Fibroblast of upper back skin (primary cell): Measurements from ENCODE around the gene HOXD13.

Source experiments
- DNase-seq: peaks from one replicate; pipeline ENCODE4 v3.0.0-alpha.2; 2013

The HOXD13 gene

DNA sequence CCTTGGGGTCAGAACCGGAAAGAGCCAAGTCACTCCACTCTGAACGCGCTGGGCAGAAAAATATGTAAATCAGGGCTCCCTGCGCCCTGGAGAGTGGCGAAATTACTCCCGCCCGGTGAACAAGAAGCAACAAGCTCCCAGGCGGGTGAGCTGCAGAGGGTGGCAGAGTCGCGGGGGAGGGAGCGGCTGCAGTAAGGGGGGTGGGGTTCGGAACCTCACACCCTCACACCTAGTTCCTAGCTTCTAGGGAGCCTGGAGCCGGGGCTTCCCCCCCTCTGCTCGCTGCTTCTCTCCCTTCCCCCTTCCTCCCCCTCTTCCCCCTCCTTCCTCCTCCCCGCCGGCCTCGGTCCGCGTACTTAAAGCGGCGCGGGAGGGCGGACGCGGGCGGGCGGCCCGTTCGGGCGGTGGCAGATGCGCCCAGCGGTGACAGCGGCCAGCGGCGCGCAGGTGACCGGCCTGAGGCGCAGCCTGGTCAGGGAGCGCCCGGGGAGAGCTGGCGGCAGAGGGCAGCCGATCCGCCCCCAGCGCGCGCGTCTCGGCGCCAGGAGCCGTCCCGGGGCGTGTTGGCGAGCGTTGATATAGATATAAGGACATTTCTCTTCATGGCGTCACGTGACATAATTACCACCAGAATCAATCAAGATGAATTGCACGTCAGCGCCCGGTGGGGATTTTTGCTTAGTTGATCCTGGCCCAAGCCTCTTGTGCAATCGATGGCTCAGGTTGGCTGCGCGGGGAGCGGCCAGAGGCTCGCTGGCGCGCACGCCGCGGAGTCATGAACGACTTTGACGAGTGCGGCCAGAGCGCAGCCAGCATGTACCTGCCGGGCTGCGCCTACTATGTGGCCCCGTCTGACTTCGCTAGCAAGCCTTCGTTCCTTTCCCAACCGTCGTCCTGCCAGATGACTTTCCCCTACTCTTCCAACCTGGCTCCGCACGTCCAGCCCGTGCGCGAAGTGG is 14.3 kb downstream of the HOXD13 start, which contains the start of gene HOXD11:
HOXD11 (plus strand) TSS at position 700 of the 959 bp plus-strand sequence; CDS start at position 776, 76 bp downstream.
- DNase-seq = peak; percentile 63

- no peak for DNase-seq
Measured at GRCh38 chr2:176107731-176108181, 15.2 kb downstream of the HOXD13 start.

DNA sequence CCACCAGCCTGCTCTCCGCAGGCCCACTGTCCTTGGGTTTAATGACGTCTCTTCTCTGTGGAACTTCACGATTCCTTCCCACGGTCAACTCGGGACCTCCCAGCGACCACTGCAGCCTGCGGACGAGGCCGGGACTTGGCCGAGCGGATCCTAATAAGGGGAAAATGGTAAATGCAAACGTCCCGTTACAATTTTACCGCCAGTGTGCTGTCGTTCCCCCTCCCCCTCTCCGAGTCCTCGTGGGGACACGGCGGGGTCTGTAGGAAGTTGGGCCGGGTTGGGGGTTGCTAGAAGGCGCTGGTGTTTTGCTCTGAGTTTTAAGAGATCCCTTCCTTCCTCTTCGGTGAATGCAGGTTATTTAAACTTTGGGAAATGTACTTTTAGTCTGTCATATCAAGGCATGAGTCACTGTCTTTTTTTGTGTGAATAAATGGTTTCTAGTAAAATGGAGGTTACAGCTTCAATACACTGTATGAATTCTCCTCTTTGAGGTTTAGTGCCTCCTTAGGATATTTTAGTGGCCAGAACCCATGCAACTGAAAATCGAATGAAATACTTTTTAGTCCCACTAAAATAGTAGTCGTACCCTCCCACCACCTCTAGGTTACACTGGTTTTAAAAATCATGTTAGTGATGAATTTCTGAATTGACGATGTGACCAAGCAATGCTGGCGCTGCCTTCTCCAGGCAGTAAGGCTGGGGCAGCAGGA is 16.8 kb downstream of the HOXD13 start:
- no peak for DNase-seq

DNA sequence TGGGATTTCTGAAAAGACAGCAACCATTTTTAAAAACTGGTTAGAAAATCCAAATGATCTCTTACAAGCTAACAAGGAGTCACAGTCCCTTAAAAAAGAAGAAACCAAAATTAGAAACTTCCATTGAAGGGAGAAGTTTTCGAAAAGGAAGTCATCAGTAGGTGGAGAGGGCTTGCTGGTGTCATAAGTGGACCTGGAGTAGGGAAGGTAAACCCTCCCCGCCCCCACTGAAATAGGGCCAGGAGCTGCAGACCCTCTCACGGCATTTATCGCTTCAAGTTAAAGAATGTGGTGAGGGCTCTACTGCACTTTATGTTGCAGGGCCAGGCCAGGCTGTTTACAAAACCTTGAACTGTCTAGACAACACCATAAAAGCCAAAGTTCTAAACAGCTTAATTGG is 17.4 kb downstream of the HOXD13 start:
- DNase-seq = no peak

DNA sequence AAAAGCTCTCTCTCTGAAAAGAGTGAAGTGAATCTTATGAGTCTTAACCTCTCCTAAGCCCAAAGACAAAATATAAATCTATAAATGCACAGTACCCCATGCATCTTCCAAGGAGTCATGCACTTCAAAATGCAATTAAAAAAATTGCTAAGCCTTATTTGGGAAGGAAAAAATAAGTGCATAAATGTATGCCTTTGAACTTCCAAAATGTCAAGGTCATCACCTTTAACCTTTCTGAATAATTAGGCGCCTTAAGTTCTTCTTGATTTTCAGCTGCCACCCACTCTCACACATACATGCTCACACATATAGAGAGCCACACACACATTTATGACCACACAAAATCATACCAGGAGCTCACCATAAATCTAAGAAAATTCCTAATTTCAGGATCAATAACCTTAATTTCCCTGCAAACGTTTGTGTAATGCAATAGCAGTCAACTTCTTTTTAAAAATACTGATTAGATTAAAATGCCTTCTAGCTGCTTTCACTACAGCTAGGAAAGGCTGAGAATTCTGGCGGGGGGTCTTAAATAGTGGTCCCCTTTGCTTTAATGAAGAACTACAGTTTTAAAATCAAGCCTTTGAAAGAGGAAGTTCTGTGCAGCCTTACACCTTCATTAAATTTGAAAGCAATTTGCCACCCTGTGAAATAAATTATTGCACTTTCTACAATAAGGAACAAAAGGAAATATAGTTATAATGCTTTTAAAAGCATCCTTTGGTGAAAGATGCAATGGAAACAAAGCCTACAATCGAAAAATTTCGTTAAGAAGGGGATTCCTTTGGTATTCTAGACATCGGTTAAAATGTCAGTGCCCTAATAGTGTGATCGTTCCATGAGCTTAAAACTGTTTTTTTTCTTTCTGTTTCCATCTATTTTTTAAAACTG is 18.1 kb downstream of the HOXD13 start:
- DNase-seq = no peak

GRCh38 chr2:176111309-176111663 is 18.8 kb downstream of the HOXD13 start:
- DNase-seq = peak; percentile 54

DNA sequence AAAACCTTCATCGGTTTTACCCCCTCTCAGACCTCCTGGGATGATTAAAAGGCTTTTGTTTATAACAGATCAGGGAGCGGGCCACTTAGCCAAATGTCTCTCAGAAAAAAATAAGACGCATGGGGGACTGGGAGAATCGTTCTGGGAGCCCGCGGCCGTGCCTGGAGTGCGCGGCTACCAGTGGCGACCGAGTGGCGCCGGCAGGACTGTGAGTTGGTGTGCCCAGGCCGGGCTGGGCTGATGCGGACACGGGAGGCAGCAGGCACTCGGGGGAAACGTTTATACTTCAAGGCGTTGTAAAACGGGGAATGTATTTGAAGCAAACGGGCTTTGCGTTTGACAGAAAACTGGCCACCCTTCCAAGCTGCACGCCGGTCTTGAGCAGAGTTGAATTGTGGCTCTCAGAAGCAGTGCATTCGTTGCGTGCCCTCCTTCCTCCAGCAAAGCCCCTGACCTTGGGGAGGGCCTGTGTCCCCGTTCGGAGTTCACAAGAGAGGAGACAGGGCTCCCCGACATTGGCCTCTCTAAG is 19.4 kb downstream of the HOXD13 start:
- DNase-seq = no peak

GRCh38 chr2:176112375-176113302 is 20.1 kb downstream of the HOXD13 start:
- no peak for DNase-seq

GRCh38 chr2:176114120-176114929 is 21.8 kb downstream of the HOXD13 start:
- no peak for DNase-seq

DNA sequence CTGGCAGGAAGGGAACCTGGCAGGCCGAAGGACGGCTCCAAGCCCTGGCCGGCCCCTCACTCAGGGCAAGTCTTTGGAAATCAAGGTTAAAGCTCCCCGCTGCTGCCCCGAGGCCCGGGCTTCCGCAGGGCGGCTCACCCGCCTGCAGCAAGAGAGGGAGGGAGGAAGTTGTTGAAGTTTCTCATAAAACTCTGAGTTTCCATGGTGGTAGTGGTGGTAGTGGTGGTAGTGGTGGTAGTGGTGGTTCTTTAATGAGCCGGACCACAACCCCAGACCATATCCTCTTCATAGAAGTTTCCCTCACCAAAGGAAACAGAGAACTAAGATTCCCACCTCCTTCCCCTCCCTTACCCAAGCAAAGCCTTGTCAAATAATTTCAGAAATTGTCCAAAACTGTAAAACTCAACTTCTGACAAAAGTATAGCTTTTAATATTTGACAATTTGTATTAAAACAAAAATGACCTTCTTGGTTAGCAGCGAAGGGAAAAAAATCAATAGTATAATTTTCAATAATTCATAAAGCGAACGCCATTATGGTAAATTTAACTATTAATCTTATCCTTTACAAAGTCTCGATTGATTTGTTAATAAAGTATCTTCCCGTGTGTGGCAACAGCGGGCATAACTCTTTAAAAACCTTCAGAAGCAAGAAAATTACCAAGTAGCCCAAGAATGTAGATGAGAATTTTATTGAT is 22.6 kb downstream of the HOXD13 start:
- DNase-seq = no peak

DNA sequence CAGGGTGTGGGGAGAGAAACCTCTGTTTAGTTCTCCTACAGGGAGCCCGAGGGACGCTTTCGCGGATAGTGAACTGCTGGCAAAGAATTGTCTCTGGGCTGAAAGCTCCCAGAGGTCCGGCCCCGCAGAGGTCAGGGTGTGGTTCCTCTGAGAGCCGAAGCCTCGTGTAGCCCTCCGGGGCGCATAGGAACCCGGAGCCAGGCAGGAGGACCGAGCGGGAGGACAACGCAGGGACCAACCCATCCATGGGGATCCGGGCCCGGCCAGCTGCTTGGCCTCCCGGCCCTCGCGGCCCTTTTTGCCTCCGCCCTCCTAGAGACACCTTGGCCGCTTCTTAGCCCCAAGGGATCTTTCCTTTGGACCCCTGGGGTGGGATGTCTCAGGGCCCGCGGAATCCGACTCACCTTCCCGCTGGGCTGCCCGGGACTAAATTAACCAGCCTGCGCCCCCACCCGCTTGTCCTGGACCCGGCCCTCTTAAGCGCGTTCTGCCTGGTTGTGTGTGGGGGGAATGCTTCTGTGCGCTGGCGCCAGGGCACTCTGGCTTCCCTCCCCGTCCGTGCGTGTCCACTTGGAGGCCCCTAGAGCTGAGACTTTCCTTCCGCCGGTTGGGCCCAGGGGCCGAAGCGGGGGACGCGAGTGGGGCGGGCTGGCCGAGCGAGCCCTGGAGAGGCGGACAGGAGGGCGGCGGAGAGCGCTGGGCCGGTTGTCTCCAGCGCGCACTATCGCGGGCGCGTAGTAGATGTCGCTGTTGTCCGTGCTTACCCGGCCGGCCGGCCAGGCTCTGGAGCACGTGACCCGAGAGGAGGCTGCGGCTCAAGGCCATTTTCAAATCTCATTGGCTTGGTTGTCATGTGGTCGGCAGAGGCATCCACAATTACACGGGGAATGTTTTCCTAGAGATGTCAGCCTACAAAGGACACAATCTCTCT is 23.6 kb downstream of the HOXD13 start, which contains the start of gene HOXD10:
HOXD10 (plus strand) TSS at position 896 of the 931 bp plus-strand sequence. CDS start 56 bp downstream, outside the sequence.
- DNase-seq = peak; percentile 80

DNA sequence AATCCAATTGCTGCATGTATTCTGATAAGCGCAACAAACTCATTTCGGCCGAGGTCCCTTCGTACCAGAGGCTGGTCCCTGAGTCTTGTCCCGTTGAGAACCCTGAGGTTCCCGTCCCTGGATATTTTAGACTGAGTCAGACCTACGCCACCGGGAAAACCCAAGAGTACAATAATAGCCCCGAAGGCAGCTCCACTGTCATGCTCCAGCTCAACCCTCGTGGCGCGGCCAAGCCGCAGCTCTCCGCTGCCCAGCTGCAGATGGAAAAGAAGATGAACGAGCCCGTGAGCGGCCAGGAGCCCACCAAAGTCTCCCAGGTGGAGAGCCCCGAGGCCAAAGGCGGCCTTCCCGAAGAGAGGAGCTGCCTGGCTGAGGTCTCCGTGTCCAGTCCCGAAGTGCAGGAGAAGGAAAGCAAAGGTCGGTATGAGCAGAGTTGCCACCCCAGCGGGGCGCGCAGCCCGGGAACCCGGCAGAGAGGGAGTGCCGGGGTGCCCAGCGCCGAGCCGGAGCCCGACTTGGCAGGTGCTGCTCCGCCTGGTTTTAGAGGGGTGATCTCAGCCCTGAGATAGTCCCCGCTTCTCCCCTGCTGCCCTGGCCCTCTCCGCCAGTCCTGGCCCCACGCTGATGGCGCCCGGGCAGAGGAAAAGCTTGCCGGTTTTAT is 24.8 kb downstream of the HOXD13 start:
- DNase-seq = no peak

DNA sequence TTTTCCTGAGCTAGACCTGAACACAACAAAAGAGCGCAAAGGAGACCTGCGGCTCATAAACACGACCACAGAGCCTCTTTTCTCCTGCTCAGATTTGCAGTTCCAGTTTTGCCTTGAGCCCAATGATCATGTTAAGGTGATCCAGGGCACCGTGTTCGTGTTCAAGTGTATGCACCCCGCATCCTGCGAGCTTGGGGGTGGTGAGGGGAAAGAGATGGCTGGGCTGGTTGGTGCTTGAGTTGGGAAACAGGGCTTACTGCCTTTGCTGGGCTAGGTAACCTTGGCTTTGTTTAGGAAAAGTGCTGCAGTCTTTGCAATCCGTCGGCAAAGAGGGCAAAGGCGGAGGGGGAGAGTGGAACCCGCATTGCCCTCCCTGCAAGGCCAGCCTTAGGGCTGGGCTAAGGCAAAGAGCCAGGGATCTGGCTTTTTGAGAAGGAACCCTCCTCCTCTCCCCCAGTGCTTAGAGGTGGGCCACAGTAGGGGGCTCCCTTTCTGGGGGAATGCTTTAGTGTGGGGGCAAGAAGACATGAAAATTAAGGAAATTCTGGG is 25.4 kb downstream of the HOXD13 start:
- no peak for DNase-seq

GRCh38 chr2:176118601-176119339 is 26.2 kb downstream of the HOXD13 start:
- DNase-seq = no peak

DNA sequence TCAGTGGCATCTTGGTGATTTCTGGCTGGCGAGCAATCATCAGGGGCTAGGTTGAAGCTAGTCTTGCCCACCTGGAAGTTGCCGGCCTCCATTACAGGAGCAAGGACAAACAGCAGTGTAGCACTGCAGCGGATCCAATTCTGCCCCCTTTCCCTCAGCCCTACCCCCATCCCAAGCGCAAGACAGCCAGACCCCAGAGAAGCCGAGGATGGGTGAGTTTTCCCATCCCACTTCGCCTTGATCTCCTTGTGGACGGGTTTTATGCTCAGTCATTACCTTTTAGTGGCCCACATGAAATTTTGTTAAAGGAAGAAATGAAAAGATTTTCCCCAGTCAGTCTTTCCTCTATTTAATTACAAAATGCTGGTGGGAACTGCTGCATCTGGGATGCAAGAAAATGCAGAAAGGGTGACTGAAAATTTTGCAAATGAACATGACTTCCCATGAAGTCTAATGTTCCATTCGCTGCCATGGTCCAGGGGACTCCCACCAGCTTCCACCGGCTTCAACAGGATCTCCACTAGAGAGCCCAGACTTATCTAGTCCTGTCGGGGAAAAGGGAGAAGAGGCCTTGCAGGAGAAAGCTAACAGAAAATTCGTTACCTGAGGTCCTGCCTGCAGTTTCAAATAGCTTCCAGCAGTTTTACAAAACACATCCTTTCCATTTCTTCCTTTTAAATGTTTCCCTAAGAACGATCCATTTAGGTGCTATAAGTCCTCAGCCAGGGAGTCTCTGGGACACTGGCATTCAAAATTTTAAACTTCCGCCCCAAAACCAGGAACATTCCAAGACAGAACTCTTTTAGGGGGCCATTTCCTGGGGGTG is 28.1 kb downstream of the HOXD13 start:
- DNase-seq = no peak
